Measurements from ENCODE around the gene ADCY7. TPM values are rescaled to one million over a fixed set of nuclear protein-coding genes. Genes with fewer than 3 reads are reported as not detected.

The ADCY7 gene
- total RNA-seq, 1 donor from 2014 or later, result 128 TPM

- Mint-ChIP-seq H3K36me3 (ENCODE audit: low read depth) (peaks cover 86% of the 10 kb centered on the region), H3K27me3 (no peaks in the 10 kb centered on the region), H3K27ac (peak overlapping the region; percentile 9), H3K4me1 (peaks cover 2% of the 10 kb centered on the region), H3K9me3 (no peaks in the 10 kb centered on the region), H3K4me3 (no peak overlapping the region)
- ChIA-PET POLR2A (interaction anchor here (0.6 kb wide), 1 partner anchor 253 kb away, joined by 3 read pairs; the partner anchor contains the start of gene HEATR3), CTCF (interaction anchor here (2.0 kb wide), 1 partner anchor 8 kb away, joined by 5 read pairs; no protein-coding TSS in a partner anchor)
- ATAC-seq (ENCODE audit: low read depth) (no peak), DNase-seq (no peak)
- no peak for TF ChIP-seq CTCF (IDR thresholded peaks at IDR 0.05)
- intact Hi-C loops (cut with micrococcal nuclease), result no loop called here
Observed at GRCh38 chr16:50318796-50319578, 52.6 kb downstream of the ADCY7 start.

- CTCF ChIA-PET, result no interaction called here
- H3K27me3 Mint-ChIP-seq, result no peaks in the 10 kb centered on the region
- peaks cover 87% of the 10 kb centered on the region for H3K36me3 Mint-ChIP-seq (ENCODE audit: low read depth)
- POLR2A ChIA-PET, result no interaction called here
- TF ChIP-seq CTCF (IDR thresholded peaks at IDR 0.05), result no peak
- no peak for DNase-seq
- H3K4me1 Mint-ChIP-seq, result peaks cover 8% of the 10 kb centered on the region
- intact Hi-C loops (cut with micrococcal nuclease), result no loop called here
- H3K9me3 Mint-ChIP-seq, result no peaks in the 10 kb centered on the region
- no peak overlapping the region for H3K4me3 Mint-ChIP-seq
- H3K27ac Mint-ChIP-seq, result no peak overlapping the region
- ATAC-seq (ENCODE audit: low read depth), result no peak
Observed at GRCh38 chr16:50320310-50320709, 54.0 kb downstream of the ADCY7 start.

GRCh38 chr16:50322333-50322732, 56.0 kb downstream of the ADCY7 start:
- H3K27ac Mint-ChIP-seq, result no peak overlapping the region
- no peak overlapping the region for H3K4me3 Mint-ChIP-seq
- ATAC-seq (ENCODE audit: low read depth), result no peak
- no peaks in the 10 kb centered on the region for H3K9me3 Mint-ChIP-seq
- DNase-seq, result no peak
- H3K27me3 Mint-ChIP-seq, result no peaks in the 10 kb centered on the region
- intact Hi-C loops (cut with micrococcal nuclease), result no loop called here
- ChIA-PET CTCF (interaction anchor here (1.2 to 2.1 kb wide), 4 partner anchors 31 to 484 kb away, joined by 3 to 6 read pairs (median 4); no protein-coding TSS in a partner anchor), POLR2A (no interaction called here)
- peaks cover 82% of the 10 kb centered on the region for H3K36me3 Mint-ChIP-seq (ENCODE audit: low read depth)
- no peak for TF ChIP-seq CTCF (IDR thresholded peaks at IDR 0.05)
- peaks cover 16% of the 10 kb centered on the region for H3K4me1 Mint-ChIP-seq

GRCh38 chr16:50323335-50324011, 57.1 kb downstream of the ADCY7 start:
- H3K9me3 Mint-ChIP-seq, result no peaks in the 10 kb centered on the region
- no peak overlapping the region for H3K4me3 Mint-ChIP-seq
- no peaks in the 10 kb centered on the region for H3K27me3 Mint-ChIP-seq
- ChIA-PET POLR2A (no interaction called here), CTCF (interaction anchor here (0.7 to 6.7 kb wide), 4 partner anchors 29 to 76 kb away, joined by 3 to 117 read pairs (median 4); no protein-coding TSS in a partner anchor)
- DNase-seq (no peak), ATAC-seq (ENCODE audit: low read depth) (no peak)
- peak overlapping the region; percentile 44 for H3K27ac Mint-ChIP-seq
- TF ChIP-seq CTCF (IDR thresholded peaks at IDR 0.05), result no peak
- peaks cover 85% of the 10 kb centered on the region for H3K36me3 Mint-ChIP-seq (ENCODE audit: low read depth)
- peaks cover 26% of the 10 kb centered on the region for H3K4me1 Mint-ChIP-seq
- intact Hi-C loops (cut with micrococcal nuclease), result loop anchor here (2.0 kb wide), 1 partner anchor 15 kb away; no protein-coding TSS in a partner anchor

GRCh38 chr16:50324345-50324744, 58.0 kb downstream of the ADCY7 start:
- H3K27me3 Mint-ChIP-seq, result no peaks in the 10 kb centered on the region
- CTCF ChIA-PET, result interaction anchor here (0.7 to 6.7 kb wide), 3 partner anchors 30 to 482 kb away, joined by 3 to 117 read pairs (median 9); no protein-coding TSS in a partner anchor
- intact Hi-C loops (cut with micrococcal nuclease), result loop anchor here (2.0 kb wide), 1 partner anchor 14 kb away; no protein-coding TSS in a partner anchor
- DNase-seq (no peak), ATAC-seq (ENCODE audit: low read depth) (no peak)
- POLR2A ChIA-PET, result no interaction called here
- no peaks in the 10 kb centered on the region for H3K9me3 Mint-ChIP-seq
- H3K36me3 Mint-ChIP-seq (ENCODE audit: low read depth), result peaks cover 86% of the 10 kb centered on the region
- TF ChIP-seq CTCF (IDR thresholded peaks at IDR 0.05), result no peak
- H3K4me1 Mint-ChIP-seq, result peaks cover 31% of the 10 kb centered on the region
- H3K4me3 Mint-ChIP-seq, result no peak overlapping the region
- H3K27ac Mint-ChIP-seq, result peak overlapping the region; percentile 44

Data from activated B cell treated with CpG ODN at 0.5 μM for 24 hours (primary cell).